SW480 (cell line): Measurements from ENCODE around the gene MRC1.

Experiments
- DNase-seq: peaks from one replicate; pipeline ENCODE4 v3.0.0-alpha.2; 2016; ENCODE audit warnings: low spot score

Gene MRC1

DNA sequence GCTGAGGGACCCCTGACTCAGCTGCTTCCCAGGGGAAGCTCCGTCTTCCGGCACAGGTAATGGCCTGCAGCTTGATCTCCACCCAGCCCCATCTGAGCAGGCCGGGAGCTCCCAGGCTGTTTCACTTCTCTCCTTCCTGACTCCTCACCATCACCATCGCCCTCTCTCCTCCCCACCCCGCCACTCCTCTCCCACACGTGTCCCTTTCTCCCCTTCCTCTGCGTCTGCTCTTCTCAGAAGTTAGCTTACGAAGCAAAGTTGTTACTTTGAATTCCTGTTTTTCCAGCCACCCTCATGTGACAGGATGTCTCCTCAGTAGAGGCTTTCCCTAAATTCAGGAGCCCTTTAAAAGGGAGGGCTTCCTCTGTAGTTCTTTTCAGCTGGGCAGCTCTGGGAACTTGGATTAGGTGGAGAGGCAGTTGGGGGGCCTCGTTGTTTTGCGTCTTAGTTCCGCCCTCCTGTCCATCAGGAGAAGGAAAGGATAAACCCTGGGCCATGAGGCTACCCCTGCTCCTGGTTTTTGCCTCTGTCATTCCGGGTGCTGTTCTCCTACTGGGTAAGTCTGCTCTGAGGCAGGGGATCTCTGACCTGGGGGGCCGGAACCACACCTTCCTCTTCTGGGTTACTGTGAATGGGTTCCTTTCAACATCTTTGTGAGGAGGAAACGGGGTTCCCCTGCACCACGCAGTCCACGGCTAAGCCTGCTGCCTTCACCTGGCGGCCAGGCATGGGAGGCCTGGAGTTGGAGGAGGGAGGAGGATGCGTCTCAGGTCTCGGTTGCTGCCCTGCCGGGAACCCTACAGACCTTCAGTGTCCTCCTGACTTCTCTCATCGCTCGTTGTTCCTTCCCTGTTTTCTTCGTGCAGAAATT is at the start of gene MRC1:
Gene MRC1 (plus strand): TSS at position 378 of the 871 bp plus-strand sequence. CDS start 118 bp downstream, at position 496.
- DNase-seq: no peak

DNA sequence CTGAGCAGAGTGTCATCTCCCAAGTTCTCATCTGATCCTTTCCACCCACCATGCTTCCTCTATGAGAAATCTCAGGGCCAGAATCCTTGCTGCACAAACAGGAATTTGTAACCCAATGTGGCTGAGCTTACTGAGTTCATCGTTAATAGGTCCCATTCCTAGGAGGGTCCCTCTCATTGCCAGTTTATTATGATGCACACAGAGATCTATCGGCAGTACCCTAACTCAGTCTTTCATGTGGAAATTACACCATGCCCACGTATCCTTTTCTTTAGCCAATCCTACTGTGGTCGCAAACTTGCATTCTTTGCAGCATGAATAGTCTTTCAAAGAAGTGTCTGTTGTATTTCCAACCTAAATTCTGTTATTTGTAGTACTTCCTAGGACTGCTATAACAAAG is 45.0 kb upstream of the MRC1 start:
- no peak for DNase-seq

DNA sequence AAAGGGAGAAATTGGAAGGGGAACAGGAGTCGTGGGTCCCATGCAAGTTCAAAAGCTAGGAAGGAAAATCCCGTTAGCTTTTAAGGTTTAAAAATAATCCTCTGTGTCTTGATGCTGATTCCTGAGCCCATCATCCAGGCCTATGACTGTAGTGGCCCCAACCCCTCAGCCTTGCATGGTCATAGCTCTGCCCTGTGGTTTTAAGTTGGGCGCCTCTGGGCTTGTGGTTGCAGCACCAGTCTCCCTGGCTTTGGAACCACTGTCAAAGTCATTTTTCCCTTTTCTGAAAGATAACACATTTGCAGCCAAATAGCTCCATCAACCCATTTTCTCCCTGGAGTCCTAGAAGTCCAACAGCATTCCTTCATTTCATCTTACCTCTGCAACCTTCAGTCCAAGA is 43.5 kb upstream of the MRC1 start:
- no peak for DNase-seq

DNA sequence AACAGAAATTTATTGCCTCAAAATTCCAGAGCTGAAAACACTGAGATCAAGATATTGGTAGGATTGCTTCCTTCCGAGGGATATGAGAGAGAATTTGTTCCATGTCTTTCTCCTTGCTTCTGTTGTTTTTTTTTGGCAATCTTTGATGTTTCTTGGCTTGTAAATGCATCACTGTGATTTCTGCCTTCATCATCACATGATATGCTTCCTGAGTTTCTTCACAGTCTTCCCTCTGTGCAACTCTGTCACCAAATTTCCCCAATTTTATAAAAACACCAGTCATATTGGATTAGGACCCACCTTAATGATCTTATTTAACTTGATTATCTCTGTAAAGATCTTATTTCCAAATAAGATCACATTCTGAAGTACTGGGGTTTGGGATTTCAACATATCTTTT is 42.4 kb upstream of the MRC1 start:
- DNase-seq: no peak

DNA sequence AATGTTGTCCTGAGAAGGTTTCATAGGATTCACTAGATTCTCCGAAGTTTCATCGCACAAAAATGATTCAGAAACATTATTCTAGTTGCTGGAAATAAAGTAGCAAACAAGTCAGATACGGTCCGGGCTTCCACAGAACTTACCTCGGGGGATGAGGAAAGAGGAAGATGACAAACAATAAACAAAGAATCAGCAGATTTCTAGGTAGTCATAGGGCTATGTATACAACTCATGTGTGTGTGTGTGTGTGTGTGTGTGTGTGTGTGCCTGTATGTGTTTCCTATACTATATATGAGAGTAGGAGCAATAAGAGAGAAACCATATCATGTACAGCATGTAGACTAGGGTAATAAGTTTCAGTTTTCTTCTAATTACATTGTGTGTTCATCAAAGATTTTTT is 40.7 kb upstream of the MRC1 start:
- DNase-seq: no peak

DNA sequence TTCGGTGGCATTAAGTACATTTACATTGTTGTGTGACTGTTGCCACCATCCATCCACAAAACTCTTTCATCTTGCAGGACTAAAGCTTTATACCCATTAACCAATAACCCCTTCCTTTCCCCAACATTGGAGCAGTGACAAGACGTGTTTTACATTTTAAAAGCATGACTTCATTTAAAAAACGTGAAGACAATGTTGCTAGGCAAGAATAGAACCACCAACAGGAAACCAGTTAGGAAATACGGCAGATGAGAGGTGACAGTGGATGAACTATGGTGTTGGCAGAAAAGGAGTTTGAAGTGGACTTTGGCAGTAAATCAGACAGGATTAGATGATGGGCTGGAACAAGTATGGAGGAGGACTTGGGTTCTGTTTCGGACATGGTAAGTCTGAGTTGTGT is 40.2 kb upstream of the MRC1 start:
- no peak for DNase-seq

DNA sequence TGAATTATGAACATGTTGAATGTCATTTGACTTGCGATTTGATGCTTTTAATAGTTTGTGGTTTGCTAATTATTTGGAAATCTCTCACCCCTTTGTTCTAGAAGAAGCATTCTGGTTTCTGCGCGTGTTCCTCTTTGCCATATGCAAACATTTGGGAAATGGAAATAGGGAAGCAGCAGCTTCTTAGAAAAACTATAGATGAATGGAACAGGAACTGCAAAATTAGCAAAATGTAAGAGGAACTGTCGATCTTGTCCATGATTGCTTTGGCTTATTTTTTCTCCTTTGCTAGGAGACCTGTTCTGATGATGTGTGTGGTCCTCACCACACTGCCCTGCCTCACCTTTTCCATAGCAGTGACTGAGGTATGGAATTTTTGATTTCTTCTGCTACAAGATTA is 38.1 kb upstream of the MRC1 start:
- DNase-seq: no peak

DNA sequence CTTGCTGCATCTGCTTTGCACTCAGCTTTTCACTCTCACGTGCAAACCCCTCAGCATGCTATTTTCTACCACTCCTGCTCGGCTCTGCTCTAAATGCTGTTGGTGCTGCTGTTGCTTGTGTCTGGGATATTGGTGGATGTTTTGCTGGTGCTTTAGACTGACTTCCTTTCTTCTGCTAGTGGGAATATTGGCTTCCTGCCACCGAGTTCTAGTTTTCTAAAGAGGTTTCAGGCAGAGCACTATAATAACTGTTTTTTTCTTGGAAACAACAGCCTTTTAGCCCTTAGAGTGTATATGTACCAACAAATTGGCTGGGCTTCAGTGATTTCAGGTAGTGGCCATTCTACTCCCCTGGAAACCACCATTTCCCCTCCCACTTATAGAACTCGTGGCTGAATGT is 29.4 kb upstream of the MRC1 start:
- no peak for DNase-seq

DNA sequence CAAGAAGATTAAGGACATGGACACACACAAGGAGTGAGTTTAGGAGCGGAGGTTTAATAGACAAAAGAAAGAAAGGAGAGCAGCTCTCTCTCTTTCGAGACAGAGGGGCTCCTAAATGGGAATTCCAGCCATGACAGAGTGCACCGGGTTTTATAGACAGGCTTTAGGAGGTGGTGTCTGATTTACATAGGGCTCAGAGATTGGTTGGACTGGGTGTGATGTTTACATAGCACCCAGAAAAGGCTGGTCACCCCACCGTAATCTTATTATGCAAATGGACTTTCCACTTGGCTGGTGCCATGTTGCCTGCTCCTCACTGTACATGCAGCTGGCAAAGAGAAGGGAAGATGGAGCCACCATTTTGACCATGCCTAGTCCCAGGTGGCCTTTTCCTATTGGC is 28.4 kb upstream of the MRC1 start:
- DNase-seq: no peak

DNA sequence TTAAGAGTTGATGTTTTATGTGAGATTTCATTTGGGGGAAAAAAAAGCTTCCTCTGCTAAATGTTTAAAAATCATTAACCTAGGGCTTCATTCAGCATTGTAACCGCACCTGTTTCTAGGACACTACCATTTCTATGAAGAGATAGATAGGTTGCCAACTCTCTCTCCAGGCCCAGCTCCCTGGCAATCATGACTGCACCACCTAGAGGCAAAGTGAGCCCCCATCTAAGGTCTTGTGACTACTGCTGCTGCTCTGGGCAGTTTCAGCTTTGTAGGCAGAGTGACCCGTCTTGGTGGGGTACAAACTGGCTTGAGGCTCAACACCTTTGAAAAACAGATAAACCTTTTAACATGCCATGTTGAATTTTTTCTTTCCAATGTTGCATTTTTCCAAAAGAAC is 27.3 kb upstream of the MRC1 start:
- no peak for DNase-seq

DNA sequence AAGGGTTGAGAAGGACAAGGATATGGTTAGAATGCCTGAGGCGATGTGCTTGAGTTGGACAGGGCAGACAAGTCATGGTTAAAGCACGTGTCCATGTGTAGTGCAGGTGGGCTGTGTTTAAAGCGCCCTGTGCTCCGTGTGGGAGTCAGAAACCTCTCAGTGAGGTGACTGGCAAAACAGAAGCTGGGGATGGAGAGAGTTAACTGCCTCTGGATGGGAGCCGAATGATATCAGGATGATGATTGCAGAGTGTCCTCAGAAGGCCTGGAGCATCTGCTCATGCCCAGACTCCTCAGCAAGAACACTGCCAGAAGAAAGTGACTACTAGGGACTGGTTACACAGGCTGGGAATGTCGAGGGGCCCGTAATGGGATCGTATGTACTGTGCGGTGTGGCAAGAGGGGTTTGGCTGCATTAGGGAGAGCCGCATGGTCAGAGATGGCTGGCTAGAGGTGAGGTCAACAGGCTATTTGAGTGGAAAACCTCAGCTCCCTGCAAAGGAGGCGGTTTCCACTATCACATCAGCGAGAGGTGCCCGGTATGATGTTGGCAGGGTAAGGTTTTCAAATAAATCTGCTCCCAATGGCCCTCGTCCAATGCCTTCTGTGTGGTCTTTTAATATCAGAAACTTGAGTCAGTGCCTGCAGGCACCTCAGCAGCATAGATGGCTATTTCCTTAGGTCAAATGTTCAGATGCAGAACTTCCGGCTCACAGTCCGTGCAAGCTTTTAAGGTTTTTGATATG is 26.1 kb upstream of the MRC1 start:
- no peak for DNase-seq

DNA sequence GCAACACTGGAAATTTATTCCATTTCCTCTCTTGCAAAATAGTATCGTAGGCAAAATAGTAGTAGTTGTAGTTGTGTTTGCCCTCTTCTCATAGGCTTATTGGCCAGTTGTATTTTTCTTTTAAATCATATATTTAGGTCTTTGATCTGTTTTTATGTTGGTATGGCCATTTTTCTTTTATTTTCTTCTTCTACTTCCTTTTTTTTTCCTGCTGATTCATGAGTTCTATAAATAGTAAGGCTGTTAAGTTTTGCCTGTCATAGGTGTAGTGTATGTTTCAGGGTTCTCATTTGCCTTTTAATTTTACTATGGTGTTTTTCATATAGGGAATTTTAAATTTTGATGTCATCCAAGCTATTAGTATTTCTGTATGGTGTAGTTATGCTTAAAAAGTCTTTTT is 25.4 kb upstream of the MRC1 start:
- DNase-seq: no peak

DNA sequence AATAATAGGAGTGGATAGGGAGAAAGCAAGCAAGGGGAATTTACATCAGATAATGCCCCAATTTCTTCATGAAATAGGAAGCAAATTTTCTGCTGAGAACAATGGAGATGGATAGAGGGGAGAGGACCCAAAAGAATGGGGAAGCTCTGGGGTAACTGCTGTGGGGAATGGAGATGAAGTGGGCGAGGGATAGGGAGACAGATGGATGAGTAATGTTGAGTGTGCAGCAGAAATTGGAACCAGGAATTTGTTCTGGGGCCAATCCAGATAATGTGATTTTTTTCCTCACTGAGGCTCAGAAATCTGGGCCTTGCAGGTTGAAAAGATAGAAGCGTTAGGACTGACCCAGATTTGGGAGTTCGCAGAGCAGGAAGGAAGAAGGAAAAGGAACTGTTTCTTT is 24.5 kb upstream of the MRC1 start:
- DNase-seq: no peak

DNA sequence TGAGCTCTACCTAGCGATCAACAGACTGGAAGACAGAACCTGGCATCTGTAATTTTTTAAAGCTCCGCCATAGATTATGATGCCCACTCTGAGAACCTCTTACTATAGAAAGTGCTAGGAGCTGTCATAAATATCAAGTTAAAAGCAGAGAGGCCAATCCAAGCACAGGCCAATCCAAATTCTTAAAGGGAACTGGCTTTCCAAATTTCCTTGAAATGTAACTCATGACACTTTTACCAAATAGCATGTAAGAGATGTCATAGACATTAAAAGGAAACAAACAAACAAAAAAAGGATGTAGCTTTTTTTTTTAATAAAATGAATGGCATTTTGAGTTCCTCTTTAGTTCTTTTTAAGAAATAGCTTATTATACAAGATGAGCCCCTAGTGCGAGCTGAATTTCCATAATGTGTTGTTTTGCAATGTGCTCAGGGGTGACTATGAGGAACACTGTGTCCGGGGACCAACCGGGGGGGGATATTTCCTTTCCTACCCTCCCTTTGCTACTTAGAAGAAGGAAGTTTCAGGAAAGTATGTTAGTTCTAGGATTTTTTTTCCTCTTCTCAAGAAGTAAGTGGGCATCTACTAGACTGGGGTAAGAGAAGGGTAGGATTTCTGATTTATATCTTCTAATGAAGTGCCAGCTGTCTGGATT is 23.7 kb upstream of the MRC1 start:
- no peak for DNase-seq

DNA sequence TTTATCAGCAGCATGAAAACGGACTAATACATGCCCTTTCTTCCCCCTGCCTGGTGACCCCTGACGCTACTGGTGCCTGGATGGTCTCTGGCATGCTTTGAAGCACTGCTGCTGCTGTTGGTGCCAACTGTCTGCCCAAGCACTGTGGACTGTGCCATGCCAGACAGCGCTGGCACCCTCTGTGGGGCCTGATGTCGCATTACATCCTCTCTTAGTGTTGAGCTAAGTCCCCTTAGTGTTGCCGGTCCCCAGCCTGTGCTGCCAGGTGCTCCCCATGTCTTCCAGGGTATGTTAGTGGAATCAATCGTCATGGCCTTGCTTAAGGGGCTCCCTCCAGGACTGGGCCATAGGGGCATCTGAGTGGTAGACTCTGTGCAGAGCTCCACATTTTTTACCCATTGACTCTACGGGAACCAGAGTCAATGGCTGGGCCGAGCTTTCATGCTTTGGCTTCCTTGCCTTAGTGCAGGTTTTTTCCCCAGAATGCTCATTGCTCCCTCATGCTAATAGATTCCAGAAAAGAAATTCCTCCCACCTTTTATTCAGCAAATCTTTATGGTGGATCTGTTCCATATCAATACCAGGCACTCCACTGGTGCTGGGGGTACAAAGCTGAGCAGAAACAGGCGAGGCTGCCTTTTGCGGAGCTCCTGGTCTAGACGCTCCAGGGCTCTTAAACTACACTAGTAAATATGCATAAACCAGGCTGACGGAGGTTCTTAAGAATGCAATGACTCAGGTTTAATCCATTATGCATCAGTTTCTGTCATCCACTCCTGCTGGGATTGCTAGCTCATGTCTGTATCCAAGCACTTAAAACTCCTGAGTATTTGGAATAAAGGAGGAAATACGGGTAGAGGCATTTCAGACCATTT is 21.8 kb upstream of the MRC1 start:
- no peak for DNase-seq

DNA sequence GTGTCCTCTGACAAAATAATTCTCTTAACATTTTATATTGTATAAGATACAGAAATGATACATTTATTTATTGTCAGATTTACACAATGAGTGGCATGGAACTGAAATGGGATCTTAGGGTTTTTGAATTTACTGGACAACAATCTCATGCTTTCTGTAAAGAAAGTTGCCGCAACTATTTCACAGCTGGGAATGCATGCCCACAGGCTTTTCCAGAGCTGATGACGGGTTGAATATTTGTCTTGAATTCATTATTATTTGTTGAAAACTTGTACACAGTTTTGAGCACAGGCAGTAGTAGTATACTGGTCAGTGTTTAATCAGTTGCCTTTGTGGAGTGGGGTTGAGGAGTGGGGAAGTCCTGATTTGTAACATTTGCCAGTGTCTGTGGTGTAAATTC is 20.5 kb upstream of the MRC1 start:
- no peak for DNase-seq

DNA sequence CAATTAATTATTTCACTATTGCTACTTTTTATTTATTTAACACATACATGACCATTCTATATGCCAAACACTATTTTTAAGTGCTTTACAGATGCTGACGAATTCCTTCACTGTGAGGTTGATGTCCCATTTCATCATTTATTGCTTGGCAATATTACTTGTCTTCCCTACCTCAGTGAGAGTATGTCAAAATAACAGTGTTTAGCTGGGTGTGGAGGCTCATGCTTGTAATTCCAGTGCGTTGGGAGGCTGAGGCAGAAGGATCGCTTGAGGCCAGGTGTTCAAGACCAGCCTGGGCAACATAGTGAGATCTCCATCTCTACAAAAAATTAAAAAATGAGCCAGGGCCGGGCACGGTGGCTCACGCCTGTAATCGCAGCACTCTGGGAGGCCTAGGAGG is 19.8 kb upstream of the MRC1 start:
- DNase-seq: no peak

DNA sequence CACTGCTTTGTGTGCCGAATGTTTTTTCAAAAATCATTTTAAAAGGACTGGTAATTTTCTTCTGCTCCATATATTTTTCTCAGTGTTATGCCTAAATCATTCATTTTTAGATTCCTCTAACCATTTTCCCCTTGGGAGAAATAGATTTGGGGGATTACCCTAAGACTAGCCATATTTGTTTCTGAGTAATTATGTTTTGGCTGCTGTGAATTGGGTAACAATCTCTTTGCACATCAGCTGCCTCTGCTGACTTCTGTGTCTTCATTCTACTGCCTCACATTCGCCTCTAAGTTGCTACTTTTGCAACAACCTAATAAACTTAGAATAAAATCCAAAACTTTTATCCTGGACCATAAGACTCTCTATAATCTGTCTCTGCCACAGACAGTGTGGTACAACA is 18.5 kb upstream of the MRC1 start:
- DNase-seq: no peak

DNA sequence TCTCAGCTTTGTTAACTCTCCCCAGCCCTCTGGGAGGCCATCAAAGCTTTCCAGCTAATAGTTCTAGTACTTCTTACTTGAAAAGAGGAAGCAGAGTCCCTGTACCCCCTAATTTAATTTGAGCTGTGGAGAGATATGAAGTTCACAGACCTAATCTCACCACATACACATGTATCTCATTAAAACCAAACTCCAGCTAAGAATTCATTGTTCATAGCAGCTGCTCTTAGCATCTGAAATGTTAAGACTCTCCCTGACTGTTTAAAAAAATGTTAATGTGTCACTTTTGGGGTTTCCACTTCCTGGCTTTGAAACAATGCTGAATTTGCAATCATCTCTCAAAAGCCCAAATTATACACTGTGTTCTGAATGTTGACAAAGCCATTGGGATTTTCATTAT is 16.2 kb upstream of the MRC1 start:
- no peak for DNase-seq

DNA sequence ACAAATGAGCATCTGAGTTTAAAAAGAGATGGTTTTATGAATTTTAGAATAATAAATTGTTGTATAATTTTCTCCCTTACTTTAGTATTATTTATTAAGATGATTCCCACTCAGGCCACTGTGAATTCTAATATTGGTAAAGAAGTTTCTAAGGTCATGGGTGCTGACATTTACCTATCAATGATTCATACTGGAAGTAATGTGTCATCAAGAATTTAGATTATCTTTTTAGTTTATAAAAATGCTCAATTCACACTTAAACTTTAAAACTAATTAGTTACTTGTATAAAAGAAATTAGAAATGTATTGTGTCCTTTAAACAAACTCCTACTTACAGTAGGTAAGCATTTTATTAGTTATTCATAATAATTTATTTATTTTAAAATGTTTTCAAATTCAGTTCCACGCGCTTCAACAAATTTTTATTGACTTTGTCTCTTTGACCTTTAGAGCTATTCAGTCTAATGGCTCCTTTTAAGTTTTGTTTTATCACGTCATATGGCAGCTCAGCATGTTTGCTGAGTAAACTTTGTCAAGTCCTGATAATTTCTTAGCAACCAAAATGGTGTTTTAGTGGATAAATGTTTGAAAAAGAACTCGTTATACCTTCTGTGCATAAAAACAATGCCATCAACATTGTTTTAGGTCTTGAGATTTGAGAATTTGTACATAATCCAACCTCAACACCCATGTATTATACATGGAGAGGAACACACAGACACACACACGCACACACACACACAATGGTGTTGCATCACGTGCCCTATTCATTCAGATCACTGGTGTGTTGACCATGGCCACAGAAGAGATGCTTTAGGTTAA is 15.1 kb upstream of the MRC1 start:
- DNase-seq: no peak

DNA sequence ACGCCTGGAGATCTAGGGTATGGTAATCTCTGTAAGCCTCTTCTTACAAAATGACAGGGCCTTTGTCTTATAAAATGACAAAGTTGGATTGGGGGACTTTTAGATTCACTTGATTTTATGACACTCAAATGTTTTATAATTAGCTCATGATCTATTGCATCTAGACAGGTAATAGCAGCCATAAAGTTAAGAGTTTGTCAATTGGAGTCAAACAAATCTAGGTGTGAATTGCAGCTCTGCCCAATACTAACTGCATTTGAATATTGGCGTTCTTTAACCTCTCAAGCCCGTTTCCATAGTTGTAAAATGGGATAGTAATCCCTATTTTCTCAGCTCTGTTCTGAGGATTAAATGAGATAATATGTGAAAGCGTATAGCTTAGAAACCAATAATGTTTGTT is 14.1 kb upstream of the MRC1 start:
- DNase-seq: no peak
